Small intestine (tissue), 16 donors: ENCODE measurements around the gene LRRC3. TPM values are rescaled to one million over a fixed set of nuclear protein-coding genes. Genes with fewer than 3 reads are reported as not detected.

Experiments used
- DNase-seq, 2 donors: peaks; one replicate each; pipeline versions ENCODE4 v3.0.0 to v3.0.0-alpha.2; 2013
- FAIRE-seq: peaks from 2 replicates; lab custom pipeline; 2012; peaks lifted over from hg19 to GRCh38; lab: Jason Lieb, UNC
- H3K27ac ChIP-seq, 3 donors: one replicate each; pipeline ENCODE4 v1.5.1; 2013; ENCODE audit warnings: low read length in 2 of 3, mild to moderate bottlenecking in 2 of 3, control low read depth in 1 of 3, inconsistent platforms in 1 of 3, low read depth in 1 of 3, moderate library complexity in 1 of 3
- H3K27me3 ChIP-seq, 3 donors: one replicate each; pipeline ENCODE4 v1.6.1; 2013; ENCODE audit warnings: low read length in 3 of 3, inconsistent platforms in 1 of 3; ENCODE audit not compliant: control insufficient read depth in 3 of 3, insufficient read depth in 3 of 3
- H3K36me3 ChIP-seq, 3 donors: one replicate each; pipeline ENCODE4 v1.6.1; 2013; ENCODE audit warnings: low read length in 3 of 3, inconsistent platforms in 1 of 3, low read depth in 1 of 3, mild to moderate bottlenecking in 1 of 3, moderate library complexity in 1 of 3; ENCODE audit not compliant: control insufficient read depth in 3 of 3, insufficient read depth in 2 of 3
- H3K4me1 ChIP-seq, 3 donors: one replicate each; pipeline ENCODE4 v1.6.1; 2013; ENCODE audit warnings: low read length in 2 of 3, inconsistent platforms in 1 of 3, low read depth in 1 of 3, mild to moderate bottlenecking in 1 of 3, moderate library complexity in 1 of 3; ENCODE audit not compliant: control insufficient read depth in 3 of 3, insufficient read depth in 2 of 3
- H3K4me3 ChIP-seq, 3 donors: one replicate each; pipeline ENCODE4 v1.5.1; 2013; ENCODE audit warnings: low read length in 3 of 3, control low read depth in 1 of 3, inconsistent platforms in 1 of 3, low read depth in 1 of 3, mild to moderate bottlenecking in 1 of 3, moderate library complexity in 1 of 3
- H3K9me3 ChIP-seq, 2 donors: one replicate each; pipeline ENCODE4 v1.6.1; 2013; ENCODE audit warnings: low read depth in 1 of 2, low read length in 1 of 2; ENCODE audit not compliant: control insufficient read depth in 2 of 2, insufficient read depth in 1 of 2
- WGBS, 3 donors: extraction: QIAGEN DNeasy Blood & Tissue Kit; methylation state at CpG; one replicate each; pipeline ENCODE4 v1.1.7; 2013; 5-methylcytosine and 5-hydroxymethylcytosine counted together
- long read RNA-seq, 10 donors: transcript quantifications; one replicate each; lab custom pipeline, GENCODE V29; 2026
- polyA plus RNA-seq, 4 donors: library from polyadenylated mRNA; stranded (reverse) in 3 of 4; unstranded in 1 of 4; fragments of 200-250 nt in 3 of 4; fragments of 120-200 nt in 1 of 4; gene quantifications; one replicate each; pipeline versions ENCODE4 v1.2.1 to v1.2.3, GENCODE V29; 2013
- donor health status: healthy with polysubstance abuse.
- donor health status: control.
- donor health status: control.
- donor health status: Bipolar disorder and iron deficiency.
- donor health status: healthy.

The LRRC3 gene, protein sequence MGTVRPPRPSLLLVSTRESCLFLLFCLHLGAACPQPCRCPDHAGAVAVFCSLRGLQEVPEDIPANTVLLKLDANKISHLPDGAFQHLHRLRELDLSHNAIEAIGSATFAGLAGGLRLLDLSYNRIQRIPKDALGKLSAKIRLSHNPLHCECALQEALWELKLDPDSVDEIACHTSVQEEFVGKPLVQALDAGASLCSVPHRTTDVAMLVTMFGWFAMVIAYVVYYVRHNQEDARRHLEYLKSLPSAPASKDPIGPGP
- 10 to 100 TPM in 1 of 4 donors, 1 to 10 TPM in 1, under 1 TPM in 2; 0.22 to 17.3 (median 1.3) TPM for polyA plus RNA-seq
- long read RNA-seq, donor 1, full-length matches to known transcripts = 9 of 9 reads
- long read RNA-seq, donor 1, partial matches to known transcripts = 0 of 9 reads
- long read RNA-seq, donor 1, other reads (novel, unspliced or antisense) = 0 of 9 reads
- long read RNA-seq, donor 2, full-length matches to known transcripts = 3 of 3 reads
- long read RNA-seq, donor 2, partial matches to known transcripts = 0 of 3 reads
- long read RNA-seq, donor 2, other reads (novel, unspliced or antisense) = 0 of 3 reads
- long read RNA-seq, donor 3, full-length matches to known transcripts = 6 of 6 reads
- long read RNA-seq, donor 3, partial matches to known transcripts = 0 of 6 reads
- long read RNA-seq, donor 3, other reads (novel, unspliced or antisense) = 0 of 6 reads
- long read RNA-seq, donor 4, full-length matches to known transcripts = 1 of 1 reads
- long read RNA-seq, donor 4, partial matches to known transcripts = 0 of 1 reads
- long read RNA-seq, donor 4, other reads (novel, unspliced or antisense) = 0 of 1 reads
- long read RNA-seq, donor 5, full-length matches to known transcripts = 5 of 5 reads
- long read RNA-seq, donor 5, partial matches to known transcripts = 0 of 5 reads
- long read RNA-seq, donor 5, other reads (novel, unspliced or antisense) = 0 of 5 reads
- long read RNA-seq, donor 6, full-length matches to known transcripts = 7 of 7 reads
- long read RNA-seq, donor 6, partial matches to known transcripts = 0 of 7 reads
- long read RNA-seq, donor 6, other reads (novel, unspliced or antisense) = 0 of 7 reads
- long read RNA-seq, donor 7, full-length matches to known transcripts = 2 of 2 reads
- long read RNA-seq, donor 7, partial matches to known transcripts = 0 of 2 reads
- long read RNA-seq, donor 7, other reads (novel, unspliced or antisense) = 0 of 2 reads
- long read RNA-seq, donor 8, full-length matches to known transcripts = 1 of 1 reads
- long read RNA-seq, donor 8, partial matches to known transcripts = 0 of 1 reads
- long read RNA-seq, donor 8, other reads (novel, unspliced or antisense) = 0 of 1 reads
- long read RNA-seq, donor 9, full-length matches to known transcripts = 2 of 2 reads
- long read RNA-seq, donor 9, partial matches to known transcripts = 0 of 2 reads
- long read RNA-seq, donor 9, other reads (novel, unspliced or antisense) = 0 of 2 reads
- long read RNA-seq, donor 10, full-length matches to known transcripts = 3 of 3 reads
- long read RNA-seq, donor 10, partial matches to known transcripts = 0 of 3 reads
- long read RNA-seq, donor 10, other reads (novel, unspliced or antisense) = 0 of 3 reads

GRCh38 chr21:44454747-44455523 is at the start of gene LRRC3:
Gene LRRC3, plus strand, starts transcription at chr21:44455510. Its CDS starts 1,135 bp downstream, at chr21:44456645.
- H3K27me3 ChIP-seq = peaks cover 0 to 4% (median 0%) of the 10 kb centered on the region in 3 donors
- DNase-seq (peak; percentile 80 to 91), FAIRE-seq (no peak)
- H3K4me3 ChIP-seq = peak within 1 kb of the TSS; percentile 64 to 65 (median 64)
- peaks cover 0 to 26% (median 0%) of the 10 kb centered on the region in 3 donors for H3K36me3 ChIP-seq
- WGBS, 3 donors = 8 to 11% (median 10%) methylated on average over 17 to 45 of the region's 45 CpGs
- peaks cover 0 to 29% (median 2%) of the 10 kb centered on the region in 3 donors for H3K4me1 ChIP-seq
- H3K27ac ChIP-seq = peak within 1 kb of the TSS in 1 of 3 donors; percentile 66
- peaks cover 0 to 7% of the 10 kb centered on the region in 2 donors for H3K9me3 ChIP-seq

- DNase-seq (no peak), FAIRE-seq (no peak)
- H3K9me3 ChIP-seq = no peaks in the 10 kb centered on the region
- no peaks in the 10 kb centered on the region for H3K36me3 ChIP-seq
- H3K27ac ChIP-seq = no peak overlapping the region
- no peak overlapping the region for H3K4me3 ChIP-seq
- no peaks in the 10 kb centered on the region for H3K27me3 ChIP-seq
- H3K4me1 ChIP-seq = no peaks in the 10 kb centered on the region
- WGBS, 3 donors = 84 to 88% (median 85%) methylated on average over 36 to 37 of the region's 37 CpGs
Observed at GRCh38 chr21:44405948-44406872, 49.1 kb upstream of the LRRC3 start.

DNA sequence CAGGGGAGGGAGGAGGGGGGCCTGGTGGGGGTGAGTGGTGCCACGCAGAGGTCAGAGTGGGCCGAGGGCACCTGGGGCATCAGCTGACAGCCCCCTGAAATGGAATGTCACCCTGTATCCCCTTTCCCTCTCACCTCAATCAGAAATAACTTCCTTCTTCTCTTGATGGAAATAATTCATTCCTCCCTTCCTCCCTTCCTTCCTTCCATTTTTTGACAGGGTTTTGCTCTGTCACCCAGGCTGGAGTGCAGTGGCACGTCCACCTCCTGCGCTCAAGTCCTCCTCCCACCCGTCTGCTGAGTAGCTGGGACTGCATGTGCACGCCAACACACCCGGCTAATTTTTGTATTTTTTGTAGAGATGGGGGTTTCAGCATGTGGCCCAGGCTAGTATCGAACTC is 48.4 kb upstream of the LRRC3 start:
- no peak for FAIRE-seq
- no peak for DNase-seq
- Histone ChIP-seq H3K27ac (no peak overlapping the region), H3K36me3 (no peaks in the 10 kb centered on the region), H3K4me1 (no peaks in the 10 kb centered on the region), H3K27me3 (no peaks in the 10 kb centered on the region), H3K9me3 (no peaks in the 10 kb centered on the region), H3K4me3 (no peak overlapping the region)
- WGBS, 3 donors = 82 to 90% (median 87%) methylated on average over 7 to 8 of the region's 8 CpGs

- Histone ChIP-seq H3K4me3 (no peak overlapping the region), H3K36me3 (no peaks in the 10 kb centered on the region), H3K27me3 (no peaks in the 10 kb centered on the region), H3K4me1 (no peaks in the 10 kb centered on the region), H3K27ac (no peak overlapping the region), H3K9me3 (no peaks in the 10 kb centered on the region)
- no peak for DNase-seq
- no peak for FAIRE-seq
- 69 to 76% (median 75%) methylated on average over 7 of the region's 7 CpGs for WGBS, 3 donors
Observed at GRCh38 chr21:44407493-44407892, 47.8 kb upstream of the LRRC3 start.

GRCh38 chr21:44408226-44408625 is 47.1 kb upstream of the LRRC3 start:
- no peaks in the 10 kb centered on the region for H3K9me3 ChIP-seq
- no peak overlapping the region for H3K27ac ChIP-seq
- no peaks in the 10 kb centered on the region for H3K4me1 ChIP-seq
- DNase-seq (no peak), FAIRE-seq (no peak)
- no peaks in the 10 kb centered on the region for H3K27me3 ChIP-seq
- 89 to 94% (median 91%) methylated on average over 15 of the region's 15 CpGs for WGBS, 3 donors
- H3K36me3 ChIP-seq = no peaks in the 10 kb centered on the region
- H3K4me3 ChIP-seq = no peak overlapping the region

- Histone ChIP-seq H3K4me1 (no peaks in the 10 kb centered on the region), H3K9me3 (peaks cover 0 to 6% of the 10 kb centered on the region in 2 donors), H3K27ac (no peak overlapping the region), H3K27me3 (peaks cover 0 to 2% (median 0%) of the 10 kb centered on the region in 3 donors), H3K4me3 (no peak overlapping the region), H3K36me3 (no peaks in the 10 kb centered on the region)
- FAIRE-seq (no peak), DNase-seq (no peak)
- WGBS, 3 donors = 88 to 94% (median 90%) methylated on average over 27 of the region's 27 CpGs
Observed at GRCh38 chr21:44413566-44414290, 41.6 kb upstream of the LRRC3 start.
